HepG2 (cell line): Measurements from ENCODE around the gene RAB6A.

ENCODE experiments used
- CTCF ChIP-seq: sonication (generic); formaldehyde crosslinking; IDR thresholded peaks from 2 replicates; pipeline ENCODE4 v1.5.0; 2020; ENCODE audit warnings: mild to moderate bottlenecking, missing genetic modification reagents, moderate library complexity
- ESRRA ChIP-seq: sonication (generic); formaldehyde crosslinking; IDR thresholded peaks from 2 replicates; pipeline ENCODE4 v1.5.1; 2020; ENCODE audit warnings: mild to moderate bottlenecking, low read depth, missing genetic modification reagents
- FOSL1 ChIP-seq: sonication (generic); formaldehyde crosslinking; IDR thresholded peaks from 2 replicates; pipeline ENCODE4 v1.9.0; 2021; ENCODE audit warnings: missing genetic modification reagents, borderline replicate concordance
- KDM5B ChIP-seq: sonication (generic); formaldehyde crosslinking; IDR thresholded peaks from 2 replicates; pipeline ENCODE4 v1.4.0; 2020; ENCODE audit warnings: missing genetic modification reagents, mild to moderate bottlenecking, borderline replicate concordance
- MXI1 ChIP-seq: IDR thresholded peaks from 3 replicates; pipeline ENCODE4 v1.6.1; 2012; ENCODE audit warnings: low read depth, low read length, inconsistent platforms, borderline replicate concordance
- PCBP1 ChIP-seq: fragments of 200-400 bp; formaldehyde crosslinking; IDR thresholded peaks from 2 replicates; pipeline ENCODE4 v1.6.1; 2017; ENCODE audit warnings: mild to moderate bottlenecking, low read depth, low read length, borderline replicate concordance
- PHF8 ChIP-seq: sonication (generic); formaldehyde crosslinking; IDR thresholded peaks from 2 replicates; pipeline ENCODE4 v1.5.0; 2020; ENCODE audit warnings: missing genetic modification reagents
- POLR2A ChIP-seq, 2 experiments: IDR thresholded peaks; 2 replicates each; pipeline ENCODE4 v1.6.1; 2011; ENCODE audit warnings: low read depth in 2 of 2, low read length in 2 of 2, mild to moderate bottlenecking in 1 of 2, moderate library complexity in 1 of 2; ENCODE audit not compliant: insufficient read depth in 1 of 2
- ZBTB21 ChIP-seq: sonication (generic); formaldehyde crosslinking; IDR thresholded peaks from 2 replicates; pipeline ENCODE4 v1.4.0; 2020; ENCODE audit warnings: missing genetic modification reagents
- ZNF276 ChIP-seq: sonication (generic); formaldehyde crosslinking; IDR thresholded peaks from 2 replicates; pipeline ENCODE4 v1.4.0; 2020; ENCODE audit warnings: mild to moderate bottlenecking, low read depth, missing genetic modification reagents
- ZNF326 ChIP-seq: sonication (generic); formaldehyde crosslinking; IDR thresholded peaks from 2 replicates; pipeline ENCODE4 v1.4.0; 2020; ENCODE audit warnings: missing genetic modification reagents, borderline replicate concordance
- ZNF674 ChIP-seq: sonication (generic); formaldehyde crosslinking; IDR thresholded peaks from 2 replicates; pipeline ENCODE4 v1.5.0; 2020; ENCODE audit warnings: low read depth, mild to moderate bottlenecking, missing genetic modification reagents

- TF ChIP-seq FOSL1 (CRISPR knock-in tag) (no peak), PCBP1 (no peak), ZNF674 (CRISPR knock-in tag) (no peak), MXI1 (no peak), POLR2A (IDR thresholded peaks at IDR 0.05; ENCODE audit: insufficient read depth in 1 of 2, low read depth in 2 of 2, low read length in 2 of 2) (no peak), ESRRA (CRISPR knock-in tag) (no peak), ZNF326 (CRISPR knock-in tag) (no peak), KDM5B (CRISPR knock-in tag) (no peak), CTCF (no peak), PHF8 (CRISPR knock-in tag) (no peak), ZNF276 (CRISPR knock-in tag) (no peak), ZBTB21 (CRISPR knock-in tag) (no peak)
These were observed 45.3 kb downstream of the RAB6A start for GRCh38 chr11:73715541-73715940.
